Endodermal cell (in vitro differentiated cells): ENCODE measurements around the gene KDELR3. TPM values are rescaled to one million over a fixed set of nuclear protein-coding genes. Genes with fewer than 3 reads are reported as not detected.

ENCODE experiments used
- DNase-seq: peaks from one replicate; pipeline ENCODE4 v3.0.0-alpha.2; 2017
- H3K27ac ChIP-seq: 2 replicates; pipeline ENCODE4 v1.5.1; 2013; ENCODE audit warnings: mild to moderate bottlenecking, low read depth, low read length, moderate library complexity
- H3K27me3 ChIP-seq: 2 replicates; pipeline ENCODE4 v1.6.1; 2013; ENCODE audit warnings: mild to moderate bottlenecking, low read length, moderate library complexity; ENCODE audit not compliant: insufficient read depth, control insufficient read depth, poor library complexity, severe bottlenecking
- H3K36me3 ChIP-seq: 2 replicates; pipeline ENCODE4 v1.7.0; 2013; ENCODE audit warnings: mild to moderate bottlenecking, low read length, moderate library complexity; ENCODE audit not compliant: control insufficient read depth, insufficient read depth
- H3K4me1 ChIP-seq: one replicate; pipeline ENCODE4 v1.7.0; 2013; ENCODE audit warnings: low read length; ENCODE audit not compliant: control insufficient read depth, insufficient read depth
- H3K4me3 ChIP-seq: 2 replicates; pipeline ENCODE4 v1.5.1; 2013; ENCODE audit warnings: mild to moderate bottlenecking, low read length, moderate library complexity
- H3K9ac ChIP-seq: 2 replicates; pipeline ENCODE4 v1.6.1; 2013; ENCODE audit warnings: mild to moderate bottlenecking, low read length, moderate library complexity; ENCODE audit not compliant: poor library complexity, severe bottlenecking; ENCODE audit errors: extremely low read depth
- H3K9me3 ChIP-seq: 2 replicates; pipeline ENCODE4 v1.6.1; 2013; ENCODE audit warnings: mild to moderate bottlenecking, low read length, moderate library complexity; ENCODE audit not compliant: control insufficient read depth
- H3K27ac Mint-ChIP-seq: 2 replicates; pipeline ENCODE4 v1.8.0; 2020; ENCODE audit warnings: mixed read lengths
- H3K27me3 Mint-ChIP-seq: 2 replicates; pipeline ENCODE4 v1.8.0; 2021; ENCODE audit warnings: mild to moderate bottlenecking, mixed read lengths; ENCODE audit not compliant: insufficient read depth
- H3K36me3 Mint-ChIP-seq: 2 replicates; pipeline ENCODE4 v1.8.0; 2020; ENCODE audit warnings: low read depth, mixed read lengths
- H3K4me1 Mint-ChIP-seq: 2 replicates; pipeline ENCODE4 v1.8.0; 2020; ENCODE audit warnings: mixed read lengths
- H3K4me3 Mint-ChIP-seq: 2 replicates; pipeline ENCODE4 v1.8.0; 2020; ENCODE audit warnings: mild to moderate bottlenecking, moderate library complexity, mixed read lengths
- H3K9me3 Mint-ChIP-seq: 2 replicates; pipeline ENCODE4 v1.8.0; 2020; ENCODE audit warnings: mild to moderate bottlenecking, mixed read lengths
- CTCF ChIP-seq: fragments of 200-600 bp; sonication (generic); conservative IDR thresholded peaks from 2 replicates; pipeline ENCODE4 v1.5.0; 2021; ENCODE audit warnings: antibody characterized with exemption, mild to moderate bottlenecking
- WGBS, 2 experiments: methylation state at CpG; one replicate each; pipeline versions ENCODE4 v1.1.5 to v1.1.7; 2013; ENCODE audit warnings: missing lambda C conversion rate in 2 of 2, mixed read lengths in 1 of 2; ENCODE audit not compliant: insufficient coverage in 1 of 2, insufficient read length in 1 of 2; 5-methylcytosine and 5-hydroxymethylcytosine counted together
- total RNA-seq, 2 donors: library from RNA; stranded (reverse); fragmentation: NEBNext Ultra II Directional in 1 of 2; extraction: Animal tissue kit (Norgen Biotek cat#: 25700) in 1 of 2; gene quantifications; 2 replicates in 1 of 2; 3 replicates in 1 of 2; pipeline ENCODE4 v1.2.1, GENCODE V29; 2021

The KDELR3 gene
- total RNA-seq, 2 donors from 2014 or later: 11.4 to 14.9 TPM

GRCh38 chr22:38487946-38488345, 20.1 kb downstream of the KDELR3 start:
- Histone ChIP-seq H3K27ac (no peak overlapping the region), H3K9me3 (no peaks in the 10 kb centered on the region), H3K36me3 (peaks cover 94% of the 10 kb centered on the region), H3K9ac (no peak overlapping the region), H3K4me1 (peaks cover 3% of the 10 kb centered on the region), H3K4me3 (no peak overlapping the region), H3K27me3 (no peaks in the 10 kb centered on the region)
- DNase-seq: no peak
- Mint-ChIP-seq H3K9me3 (no peaks in the 10 kb centered on the region), H3K4me3 (no peak overlapping the region), H3K27me3 (no peaks in the 10 kb centered on the region), H3K4me1 (peaks cover 12% of the 10 kb centered on the region), H3K27ac (no peak overlapping the region), H3K36me3 (peaks cover 88% of the 10 kb centered on the region)
- TF ChIP-seq CTCF: no peak
- WGBS, 2 experiments: 99 to 100% methylated on average over 2 to 6 of the region's 6 CpGs

GRCh38 chr22:38489142-38489541, 21.2 kb downstream of the KDELR3 start:
- H3K36me3 ChIP-seq: peaks cover 94% of the 10 kb centered on the region
- no peak for DNase-seq
- no peak for TF ChIP-seq CTCF
- peaks cover 88% of the 10 kb centered on the region for H3K36me3 Mint-ChIP-seq
- 95 to 96% methylated on average over 10 to 17 of the region's 17 CpGs for WGBS, 2 experiments
- no peaks in the 10 kb centered on the region for H3K9me3 ChIP-seq
- no peaks in the 10 kb centered on the region for H3K9me3 Mint-ChIP-seq
- peaks cover 12% of the 10 kb centered on the region for H3K4me1 Mint-ChIP-seq
- no peaks in the 10 kb centered on the region for H3K27me3 Mint-ChIP-seq
- H3K27ac ChIP-seq: no peak overlapping the region
- H3K9ac ChIP-seq: no peak overlapping the region
- H3K4me3 ChIP-seq: no peak overlapping the region
- no peaks in the 10 kb centered on the region for H3K27me3 ChIP-seq
- no peak overlapping the region for H3K27ac Mint-ChIP-seq
- peaks cover 5% of the 10 kb centered on the region for H3K4me1 ChIP-seq
- H3K4me3 Mint-ChIP-seq: no peak overlapping the region

- no peaks in the 10 kb centered on the region for H3K27me3 ChIP-seq
- DNase-seq: no peak
- H3K36me3 ChIP-seq: peaks cover 94% of the 10 kb centered on the region
- H3K4me3 ChIP-seq: no peak overlapping the region
- TF ChIP-seq CTCF: no peak
- WGBS, 2 experiments: 93 to 95% methylated on average over 7 of the region's 7 CpGs
- Mint-ChIP-seq H3K27ac (peak overlapping the region; percentile 38), H3K9me3 (no peaks in the 10 kb centered on the region), H3K4me3 (no peak overlapping the region), H3K36me3 (peaks cover 88% of the 10 kb centered on the region), H3K4me1 (peaks cover 12% of the 10 kb centered on the region), H3K27me3 (no peaks in the 10 kb centered on the region)
- peaks cover 5% of the 10 kb centered on the region for H3K4me1 ChIP-seq
- H3K27ac ChIP-seq: no peak overlapping the region
- no peak overlapping the region for H3K9ac ChIP-seq
- H3K9me3 ChIP-seq: no peaks in the 10 kb centered on the region
Measured at GRCh38 chr22:38489561-38490145, 21.8 kb downstream of the KDELR3 start.
